Hippocampal formation (tissue), 2 donors: ENCODE results near the gene WNT8A.
"Not testable (repeated sequence)": the region's sequence is repeated elsewhere in the genome, so short reads cannot be mapped to it uniquely, and the experiment has no call there.

Source experiments
- DNase-seq, 2 donors: peaks; one replicate each; lab custom pipeline; 2025; lab: John Stamatoyannopoulos, UW

Gene WNT8A

GRCh38 chr5:138083702-138084101 is at the start of gene WNT8A:
Gene WNT8A (plus strand): TSS chr5:138084033. CDS start chr5:138084128, 95 bp downstream.
- DNase-seq = no peak

- DNase-seq = peak; percentile 60 to 98
Observed at GRCh38 chr5:138035605-138036537, 48.0 kb upstream of the WNT8A start.

GRCh38 chr5:138037271-138037670 is 46.6 kb upstream of the WNT8A start:
- DNase-seq = no peak

GRCh38 chr5:138037907-138038633 is 45.8 kb upstream of the WNT8A start:
- no peak for DNase-seq

GRCh38 chr5:138038826-138039225 is 45.0 kb upstream of the WNT8A start:
- peak in 1 of 2 donors; percentile 69 for DNase-seq

- not testable (repeated sequence) for DNase-seq
Observed at GRCh38 chr5:138045283-138045682, 38.5 kb upstream of the WNT8A start.

GRCh38 chr5:138051441-138052296 is 32.2 kb upstream of the WNT8A start:
- no peak for DNase-seq

GRCh38 chr5:138052718-138053117 is 31.1 kb upstream of the WNT8A start:
- not testable (repeated sequence) for DNase-seq

GRCh38 chr5:138053554-138053953 is 30.3 kb upstream of the WNT8A start:
- DNase-seq = no peak

- DNase-seq = no peak
Observed at GRCh38 chr5:138054206-138054605, 29.6 kb upstream of the WNT8A start.

- DNase-seq = peak; percentile 53 to 82
Observed at GRCh38 chr5:138054847-138055558, 28.8 kb upstream of the WNT8A start.

GRCh38 chr5:138064526-138064925 is 19.3 kb upstream of the WNT8A start:
- DNase-seq = no peak

GRCh38 chr5:138065102-138065501 is 18.7 kb upstream of the WNT8A start:
- DNase-seq = no peak

GRCh38 chr5:138067945-138068344 is 15.9 kb upstream of the WNT8A start:
- DNase-seq = no peak

GRCh38 chr5:138068742-138069600 is 14.9 kb upstream of the WNT8A start:
- DNase-seq = peak; percentile 21 to 65

GRCh38 chr5:138070026-138070425 is 13.8 kb upstream of the WNT8A start:
- DNase-seq = not testable (repeated sequence)

- DNase-seq = peak; percentile 22 to 70
Observed at GRCh38 chr5:138077064-138077696, 6.7 kb upstream of the WNT8A start.

- no peak for DNase-seq
Observed at GRCh38 chr5:138078006-138078643, 5.7 kb upstream of the WNT8A start.

GRCh38 chr5:138082033-138082432 is 1.8 kb upstream of the WNT8A start:
- no peak for DNase-seq
